ENCODE measurements around the gene ZNF638.

Gene ZNF638

DNA sequence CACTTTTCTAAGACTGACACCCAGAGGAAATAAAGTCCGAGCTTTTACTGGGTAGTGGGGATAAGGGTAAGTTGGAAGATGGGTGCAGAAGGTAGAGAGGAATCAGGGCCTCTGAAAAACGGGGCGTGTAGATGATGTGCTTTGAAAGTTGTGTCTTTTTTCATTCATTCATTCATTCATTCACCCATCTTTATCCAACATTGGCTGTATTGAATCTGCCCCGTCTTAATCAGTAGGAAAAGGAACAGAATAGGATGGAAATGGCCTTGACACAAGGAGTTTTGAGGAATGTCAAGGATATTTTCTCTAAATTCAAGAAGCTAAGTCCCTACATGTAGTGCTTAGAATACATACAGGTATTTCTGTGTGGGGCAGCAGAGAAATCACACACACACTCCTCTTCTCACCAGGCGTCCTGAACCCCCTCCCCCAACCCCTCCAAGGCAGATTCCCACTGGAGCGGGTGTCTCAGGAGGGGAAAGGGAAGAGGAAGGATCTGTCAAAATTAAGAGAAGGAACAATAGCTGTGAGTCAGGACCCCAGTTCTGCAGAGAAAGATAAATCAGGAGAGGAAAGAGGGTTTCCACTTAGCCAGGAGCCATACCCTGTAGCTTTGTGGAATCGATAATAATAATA is 135.7 kb downstream of the ZNF638 start:
- H3K27ac Mint-ChIP-seq, result no peak overlapping the region

DNA sequence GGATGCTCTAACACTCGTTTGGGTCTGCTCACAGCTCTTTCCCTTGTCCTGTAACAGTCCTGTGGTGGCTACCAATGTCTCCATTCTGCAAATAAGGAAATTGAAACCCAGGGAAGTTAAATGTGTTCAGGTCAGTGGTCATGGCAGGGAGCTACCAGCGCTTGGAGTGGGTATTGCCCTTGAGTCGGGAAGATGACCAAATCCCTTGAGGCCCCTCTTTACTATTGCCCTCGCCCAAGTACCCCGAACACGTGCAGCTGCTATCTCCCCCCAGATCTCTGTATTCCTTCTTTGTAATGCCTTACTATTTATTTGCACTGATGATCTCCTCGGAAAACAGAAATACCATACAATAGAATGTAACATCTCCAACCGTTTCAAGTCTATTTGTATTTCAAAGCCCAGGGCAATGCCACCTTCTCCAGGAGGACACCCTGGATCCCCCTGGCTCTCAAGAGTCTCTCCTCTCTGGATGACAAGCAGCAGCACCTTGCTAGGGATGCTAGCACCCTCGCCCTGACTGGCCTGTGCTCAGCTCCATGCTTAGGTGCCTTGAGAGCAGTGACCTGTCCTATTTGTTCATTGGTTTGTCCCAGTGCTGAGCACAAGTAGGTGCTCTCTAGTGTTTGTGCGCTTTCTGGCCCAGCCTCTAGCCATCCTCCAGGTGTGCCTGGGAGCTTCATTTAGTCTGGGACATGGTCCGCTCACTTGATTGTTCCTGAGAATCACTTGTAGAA is 136.9 kb downstream of the ZNF638 start:
- ATAC-seq (ENCODE audit: low read depth) (no peak), DNase-seq (ENCODE audit: low spot score in 2 of 2) (no peak)
- Mint-ChIP-seq H3K27me3 (peaks cover 8% of the 10 kb centered on the region), H3K27ac (no peak overlapping the region), H3K36me3 (no peaks in the 10 kb centered on the region), H3K4me1 (peaks cover 3% of the 10 kb centered on the region), H3K9me3 (no peaks in the 10 kb centered on the region), H3K4me3 (no peak overlapping the region)

More for the DNA sequence above, 135.7 kb downstream of the ZNF638 start:
- ATAC-seq (ENCODE audit: low read depth), result no peak
- no peak for DNase-seq (ENCODE audit: low spot score in 2 of 2)
- Mint-ChIP-seq H3K36me3 (no peaks in the 10 kb centered on the region), H3K4me3 (peak overlapping the region; percentile 67), H3K27me3 (peaks cover 9% of the 10 kb centered on the region), H3K9me3 (no peaks in the 10 kb centered on the region), H3K4me1 (peaks cover 3% of the 10 kb centered on the region)

DNA sequence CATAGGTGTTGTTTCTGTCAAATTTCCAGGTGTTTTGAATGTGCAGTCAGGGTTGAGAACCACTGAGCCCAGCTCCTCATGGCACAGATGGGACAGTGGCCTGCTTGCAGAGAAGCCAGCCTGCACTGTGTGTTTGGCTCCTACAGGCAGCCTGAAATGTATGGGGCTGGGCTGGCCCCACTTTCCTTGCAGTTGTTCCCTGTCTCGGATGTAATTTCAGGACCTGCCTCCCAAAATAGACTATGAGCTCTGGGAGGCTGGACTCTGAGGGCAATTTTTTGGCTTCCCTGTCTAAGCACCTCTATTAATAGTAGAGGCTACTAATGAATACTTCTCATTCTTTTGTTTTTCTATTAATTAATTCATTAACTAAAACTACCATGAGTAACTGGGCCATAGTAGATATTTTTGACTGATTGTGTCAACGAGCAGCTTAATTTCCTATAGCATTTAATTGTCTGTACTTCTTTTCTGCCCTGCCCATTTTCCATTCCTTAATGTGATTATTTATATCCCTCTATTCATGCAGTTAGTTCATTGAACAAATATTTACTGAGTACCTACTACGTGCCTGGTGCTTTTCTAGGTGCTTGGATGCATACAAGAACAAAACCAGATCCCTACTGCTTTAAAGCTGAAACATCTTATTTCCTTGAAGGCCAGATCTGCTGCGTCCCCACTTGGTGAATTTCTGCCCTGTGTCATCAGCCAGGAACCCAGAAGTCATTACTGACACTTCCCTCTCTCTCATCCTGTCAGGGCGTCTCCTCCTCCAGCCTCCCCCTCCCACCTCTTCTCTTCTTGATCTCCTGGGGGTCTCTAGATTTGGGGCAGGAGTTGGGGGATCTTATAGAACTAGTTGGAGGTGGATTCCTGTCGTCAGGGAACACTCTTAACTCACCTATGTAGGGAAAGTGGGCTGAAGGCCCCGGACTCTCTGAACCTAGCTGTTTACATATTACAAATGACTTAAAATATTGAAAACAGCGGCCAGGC is 138.1 kb downstream of the ZNF638 start:
- Mint-ChIP-seq H3K4me3 (no peak overlapping the region), H3K4me1 (peaks cover 6% of the 10 kb centered on the region), H3K36me3 (no peaks in the 10 kb centered on the region), H3K27me3 (peaks cover 10% of the 10 kb centered on the region), H3K9me3 (no peaks in the 10 kb centered on the region), H3K27ac (no peak overlapping the region)
- ATAC-seq (ENCODE audit: low read depth) (no peak), DNase-seq (ENCODE audit: low spot score in 2 of 2) (no peak)

DNA sequence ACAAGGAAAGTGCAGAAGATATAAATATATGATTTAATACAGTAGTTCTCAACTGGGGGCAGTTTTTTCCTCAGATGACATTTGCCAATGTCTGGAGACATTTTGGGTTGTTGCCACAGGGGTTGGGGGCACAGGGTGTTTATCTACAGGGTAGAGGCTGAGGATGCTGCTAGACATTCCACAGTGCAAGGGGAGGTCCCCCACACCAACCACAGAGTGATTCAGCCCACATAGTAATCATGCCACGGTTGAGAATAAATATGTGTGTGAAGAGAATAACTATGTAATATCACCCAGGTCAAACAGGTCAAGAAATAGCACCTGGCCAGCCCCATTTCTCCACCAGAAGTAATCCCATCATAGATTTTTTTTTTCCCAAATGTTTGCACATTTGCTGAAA is 139.7 kb downstream of the ZNF638 start:
- ATAC-seq (ENCODE audit: low read depth), result no peak
- Mint-ChIP-seq H3K4me1 (peaks cover 6% of the 10 kb centered on the region), H3K27ac (no peak overlapping the region), H3K4me3 (no peak overlapping the region), H3K27me3 (peaks cover 10% of the 10 kb centered on the region), H3K9me3 (no peaks in the 10 kb centered on the region), H3K36me3 (no peaks in the 10 kb centered on the region)
- DNase-seq (ENCODE audit: low spot score in 2 of 2), result no peak

DNA sequence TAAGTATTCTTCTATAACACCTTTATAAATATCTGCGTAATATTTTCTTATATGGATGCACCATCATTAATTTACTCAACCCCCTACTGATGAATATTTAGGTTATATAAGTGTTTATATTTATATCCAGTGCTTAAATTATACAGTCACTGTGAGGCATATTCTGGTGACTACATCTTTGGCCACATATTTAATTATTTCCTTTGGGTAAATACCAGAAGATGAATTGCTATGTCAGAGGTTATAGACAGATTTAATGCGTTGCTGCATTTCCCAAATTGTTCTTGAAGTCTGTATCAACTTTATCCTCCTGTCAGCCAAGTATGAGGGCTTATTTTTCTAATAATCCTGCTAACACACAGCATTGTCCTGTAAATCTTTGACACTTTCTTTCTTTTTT is 140.4 kb downstream of the ZNF638 start:
- H3K9me3 Mint-ChIP-seq, result no peaks in the 10 kb centered on the region
- ATAC-seq (ENCODE audit: low read depth) (no peak), DNase-seq (ENCODE audit: low spot score in 2 of 2) (no peak)
- H3K27ac Mint-ChIP-seq, result no peak overlapping the region
- peaks cover 9% of the 10 kb centered on the region for H3K27me3 Mint-ChIP-seq
- H3K4me3 Mint-ChIP-seq, result no peak overlapping the region
- H3K4me1 Mint-ChIP-seq, result peaks cover 4% of the 10 kb centered on the region
- no peaks in the 10 kb centered on the region for H3K36me3 Mint-ChIP-seq

DNA sequence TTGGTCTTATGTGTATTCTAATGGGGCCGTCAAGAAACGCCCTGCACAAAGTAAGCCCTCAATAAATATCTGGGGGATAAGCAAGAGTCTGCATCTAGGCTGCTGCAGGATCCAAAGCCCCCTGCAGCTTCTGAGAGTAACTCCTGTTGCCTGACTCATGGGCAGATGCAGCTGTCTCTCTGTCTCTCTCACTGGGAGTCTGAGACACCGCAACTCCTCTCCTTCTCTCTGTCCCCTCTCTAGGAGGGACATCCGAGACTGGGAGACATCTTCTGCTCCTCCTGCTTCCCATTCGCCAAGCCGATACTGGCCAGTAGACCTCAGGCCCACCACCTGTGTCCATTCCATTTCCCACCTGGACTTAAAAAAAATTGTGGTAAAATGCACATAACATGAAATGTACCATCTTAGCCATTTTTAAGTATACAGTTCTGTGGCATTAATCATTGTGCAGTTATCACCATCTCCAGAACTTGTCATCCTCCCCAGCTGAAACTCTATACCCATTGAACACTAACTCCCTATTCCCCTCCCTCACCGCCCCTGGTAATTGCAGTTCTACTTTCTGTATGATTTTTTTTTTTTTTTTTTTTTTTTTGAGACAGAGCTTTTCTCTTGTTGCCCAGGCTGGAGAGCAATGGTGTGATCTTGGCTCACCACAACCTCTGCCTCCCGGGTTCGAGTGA is 141.9 kb downstream of the ZNF638 start:
- no peak for DNase-seq (ENCODE audit: low spot score in 2 of 2)
- H3K36me3 Mint-ChIP-seq, result no peaks in the 10 kb centered on the region
- H3K27ac Mint-ChIP-seq, result no peak overlapping the region
- H3K9me3 Mint-ChIP-seq, result no peaks in the 10 kb centered on the region
- H3K4me3 Mint-ChIP-seq, result no peak overlapping the region
- peaks cover 3% of the 10 kb centered on the region for H3K4me1 Mint-ChIP-seq
- H3K27me3 Mint-ChIP-seq, result peaks cover 6% of the 10 kb centered on the region
- no peak for ATAC-seq (ENCODE audit: low read depth)

DNA sequence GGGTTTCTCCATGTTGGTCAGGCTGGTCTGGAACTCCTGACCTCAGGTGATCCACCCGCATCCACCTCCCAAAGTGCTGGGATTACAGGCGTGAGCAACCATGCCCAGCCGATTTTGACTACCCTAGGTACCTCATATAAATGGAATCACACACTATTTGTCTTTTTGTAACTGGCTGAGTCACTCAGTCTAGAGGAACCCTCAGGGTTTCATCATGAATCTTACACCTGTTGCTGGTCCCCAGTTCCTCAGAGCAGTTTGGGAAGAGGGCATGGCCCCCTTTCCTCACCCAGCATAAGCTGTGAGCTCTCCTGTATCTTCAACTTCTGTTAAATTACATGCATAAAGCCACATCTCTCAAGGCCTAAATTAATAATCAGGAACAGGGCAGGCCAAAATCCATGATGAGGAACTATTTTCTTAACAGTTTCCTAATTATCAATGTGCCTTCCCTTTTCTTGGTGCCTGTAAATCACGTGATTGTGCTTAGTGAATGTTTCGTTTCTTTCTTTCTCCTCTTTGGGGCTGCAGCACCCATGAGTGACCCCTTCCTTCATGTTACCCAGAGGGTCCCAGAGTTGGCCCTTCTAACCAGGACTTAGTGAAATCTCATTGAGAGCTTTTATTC is 142.6 kb downstream of the ZNF638 start:
- no peaks in the 10 kb centered on the region for H3K36me3 Mint-ChIP-seq
- no peak overlapping the region for H3K4me3 Mint-ChIP-seq
- no peaks in the 10 kb centered on the region for H3K9me3 Mint-ChIP-seq
- DNase-seq (ENCODE audit: low spot score in 2 of 2) (no peak), ATAC-seq (ENCODE audit: low read depth) (no peak)
- H3K27me3 Mint-ChIP-seq, result peaks cover 7% of the 10 kb centered on the region
- H3K27ac Mint-ChIP-seq, result no peak overlapping the region
- H3K4me1 Mint-ChIP-seq, result peaks cover 3% of the 10 kb centered on the region

DNA sequence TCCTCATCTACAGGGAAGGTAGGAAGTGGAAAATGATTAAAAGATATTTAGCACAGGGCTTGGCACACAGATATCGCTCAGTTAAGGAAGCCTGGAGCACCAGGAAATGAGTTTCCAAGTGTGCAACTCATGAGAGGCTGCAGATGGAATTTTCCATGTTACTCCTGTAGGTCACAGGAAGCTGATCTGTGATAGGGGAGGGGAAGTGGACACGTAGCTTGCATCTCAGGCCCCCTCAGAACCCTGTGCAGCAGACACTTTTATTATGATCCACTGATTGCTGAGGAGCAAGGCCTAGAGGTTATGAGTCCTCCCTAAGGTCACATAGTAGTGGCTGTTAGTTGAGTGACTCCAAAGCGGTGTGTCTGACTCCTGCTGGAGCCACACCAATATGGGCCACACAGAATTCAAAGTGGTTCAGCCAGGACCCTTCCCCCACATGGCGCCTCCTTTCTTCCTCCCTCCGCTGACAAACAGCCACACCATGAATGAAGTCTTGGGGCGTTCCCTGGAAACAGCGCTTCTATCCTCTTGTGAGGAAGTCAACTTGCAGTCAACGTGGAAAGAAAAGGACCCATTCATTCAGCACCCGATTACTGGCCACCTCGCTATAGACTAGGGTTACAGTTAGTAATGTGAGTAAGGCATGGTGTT is 143.3 kb downstream of the ZNF638 start:
- no peak overlapping the region for H3K4me3 Mint-ChIP-seq
- H3K4me1 Mint-ChIP-seq, result peaks cover 3% of the 10 kb centered on the region
- no peak for DNase-seq (ENCODE audit: low spot score in 2 of 2)

DNA sequence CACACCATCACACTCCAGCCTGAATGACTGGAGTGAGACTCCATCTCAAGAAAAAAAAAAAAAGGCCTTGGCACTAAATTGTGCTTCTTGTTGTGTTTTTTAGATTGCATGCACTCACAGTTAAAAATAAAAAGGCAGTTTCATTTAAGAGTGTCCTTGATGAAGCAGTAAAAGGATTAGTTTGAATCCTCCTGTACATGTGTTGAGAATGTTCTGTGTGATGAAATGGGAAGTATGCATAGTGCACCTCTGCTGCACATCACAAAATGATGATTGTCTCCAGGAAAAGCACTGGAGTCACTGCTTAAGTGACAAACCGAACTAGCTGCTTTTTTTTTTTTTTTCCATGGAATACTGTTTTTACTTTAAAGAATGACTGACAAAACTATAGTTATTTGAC is 144.9 kb downstream of the ZNF638 start:
- H3K36me3 Mint-ChIP-seq, result no peaks in the 10 kb centered on the region
- DNase-seq (ENCODE audit: low spot score in 2 of 2) (no peak), ATAC-seq (ENCODE audit: low read depth) (no peak)
- no peak overlapping the region for H3K4me3 Mint-ChIP-seq
- H3K27ac Mint-ChIP-seq, result no peak overlapping the region
- peaks cover 9% of the 10 kb centered on the region for H3K27me3 Mint-ChIP-seq
- H3K4me1 Mint-ChIP-seq, result peaks cover 3% of the 10 kb centered on the region
- H3K9me3 Mint-ChIP-seq, result no peaks in the 10 kb centered on the region

More for the DNA sequence above, 143.3 kb downstream of the ZNF638 start:
- Mint-ChIP-seq H3K36me3 (no peaks in the 10 kb centered on the region), H3K27me3 (peaks cover 8% of the 10 kb centered on the region), H3K27ac (no peak overlapping the region), H3K9me3 (no peaks in the 10 kb centered on the region)
- no peak for ATAC-seq (ENCODE audit: low read depth)

DNA sequence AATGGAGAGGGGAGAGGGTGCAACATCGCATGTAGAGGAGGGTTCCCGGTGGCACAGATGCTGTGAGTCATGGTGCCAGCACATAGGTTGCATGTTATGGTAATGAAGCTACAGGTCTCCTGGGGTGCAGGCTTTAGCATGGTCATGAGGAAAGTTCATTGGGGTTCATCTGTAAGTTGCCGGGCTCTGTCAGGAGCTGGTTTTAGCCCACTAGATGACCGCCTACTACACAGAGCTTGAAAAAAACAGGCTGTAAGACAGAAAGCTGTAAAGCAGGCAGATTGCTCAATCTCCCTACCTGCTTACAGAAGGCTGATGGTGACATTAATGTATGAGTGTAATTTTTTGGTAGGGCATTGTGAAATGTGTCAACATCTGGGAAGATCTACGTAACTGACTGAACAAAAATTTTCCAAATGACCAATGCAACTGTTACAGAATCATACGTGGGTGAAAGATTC is 145.7 kb downstream of the ZNF638 start:
- no peak for ATAC-seq (ENCODE audit: low read depth)
- DNase-seq (ENCODE audit: low spot score in 2 of 2), result no peak
- Mint-ChIP-seq H3K4me1 (peaks cover 3% of the 10 kb centered on the region), H3K27ac (no peak overlapping the region), H3K9me3 (no peaks in the 10 kb centered on the region), H3K4me3 (no peak overlapping the region), H3K36me3 (no peaks in the 10 kb centered on the region), H3K27me3 (peaks cover 12% of the 10 kb centered on the region)

DNA sequence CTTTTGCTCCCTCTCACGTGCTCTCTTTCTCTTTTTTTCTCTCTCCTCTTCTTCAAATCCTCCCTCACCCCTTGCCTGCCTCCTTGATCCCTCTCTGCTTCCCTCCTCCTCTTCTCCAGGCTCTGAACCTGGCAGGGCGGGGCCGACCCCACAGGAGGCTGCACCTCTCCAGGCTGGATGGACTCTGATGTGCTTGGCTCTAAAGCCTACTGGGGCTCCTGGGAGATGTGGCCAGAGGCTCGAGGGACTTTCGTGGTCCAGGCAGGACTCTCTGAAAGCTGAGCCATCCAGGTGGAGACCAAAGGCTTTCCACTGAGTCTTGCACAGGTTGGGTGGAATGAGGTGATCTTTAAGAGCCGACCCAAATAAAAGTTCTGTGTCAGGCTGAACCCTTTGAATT is 147.2 kb downstream of the ZNF638 start:
- H3K9me3 Mint-ChIP-seq, result no peaks in the 10 kb centered on the region
- H3K4me1 Mint-ChIP-seq, result peaks cover 3% of the 10 kb centered on the region
- no peak overlapping the region for H3K27ac Mint-ChIP-seq
- H3K4me3 Mint-ChIP-seq, result no peak overlapping the region
- no peak for ATAC-seq (ENCODE audit: low read depth)
- no peaks in the 10 kb centered on the region for H3K36me3 Mint-ChIP-seq
- peaks cover 10% of the 10 kb centered on the region for H3K27me3 Mint-ChIP-seq
- DNase-seq (ENCODE audit: low spot score in 2 of 2), result no peak

DNA sequence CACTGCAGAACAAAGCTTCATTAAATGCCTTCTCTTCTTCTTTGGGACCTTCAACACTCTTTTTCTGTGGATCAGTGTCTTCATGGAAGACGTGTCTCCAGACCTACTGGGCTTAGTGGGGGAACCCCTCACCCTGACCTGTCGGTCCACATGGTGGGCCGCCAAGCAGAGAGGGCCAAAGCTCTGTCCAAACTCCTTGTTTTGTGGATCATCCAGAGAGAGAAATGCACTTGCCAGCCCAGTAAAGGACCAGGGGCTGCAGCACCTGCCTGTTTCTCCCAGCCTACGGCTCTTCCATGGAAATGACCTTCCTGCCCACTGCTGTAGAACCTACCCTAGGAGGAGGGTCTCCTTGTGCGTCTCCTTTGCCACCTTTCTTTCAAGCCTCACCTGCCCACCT is 147.7 kb downstream of the ZNF638 start:
- ATAC-seq (ENCODE audit: low read depth), result no peak
- Mint-ChIP-seq H3K36me3 (no peaks in the 10 kb centered on the region), H3K4me3 (no peak overlapping the region), H3K4me1 (peaks cover 3% of the 10 kb centered on the region), H3K27me3 (peaks cover 10% of the 10 kb centered on the region), H3K27ac (no peak overlapping the region), H3K9me3 (no peaks in the 10 kb centered on the region)
- DNase-seq (ENCODE audit: low spot score in 2 of 2), result no peak

DNA sequence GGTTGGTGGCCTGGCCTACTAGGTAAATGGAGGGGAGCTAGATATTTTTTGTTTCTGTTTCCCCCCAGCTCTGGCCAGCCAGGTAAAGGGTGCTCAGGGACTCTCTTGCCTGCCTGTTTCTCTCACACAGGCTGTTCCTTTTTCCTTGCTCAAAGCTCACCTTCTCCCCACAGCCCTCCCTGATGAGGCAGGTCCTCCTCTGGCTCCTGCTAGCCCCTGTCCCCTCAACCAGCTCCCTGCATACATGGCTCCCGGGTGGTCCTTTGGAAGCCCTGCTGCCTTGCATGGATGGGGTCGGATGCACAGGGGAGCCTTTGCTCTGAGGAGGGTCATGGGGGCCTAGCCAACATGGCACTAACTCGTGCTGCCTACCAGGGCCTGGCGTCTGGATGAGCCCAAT is 149.5 kb downstream of the ZNF638 start:
- Mint-ChIP-seq H3K27ac (no peak overlapping the region), H3K27me3 (peaks cover 10% of the 10 kb centered on the region), H3K4me1 (no peaks in the 10 kb centered on the region), H3K36me3 (no peaks in the 10 kb centered on the region), H3K4me3 (no peak overlapping the region), H3K9me3 (no peaks in the 10 kb centered on the region)
- ATAC-seq (ENCODE audit: low read depth) (no peak), DNase-seq (ENCODE audit: low spot score in 2 of 2) (no peak)

All from memory B cell (primary cell).